Peyer's patch (tissue), 4 donors: ENCODE measurements around the gene PHLDB3.

Experiments used
- CTCF ChIP-seq, 6 experiments: fragments of 450-650 bp in 4 of 6; fragments of 200-600 bp in 2 of 6; sonication (generic) in 1 of 6; IDR thresholded peaks; one replicate each; pipeline ENCODE4 v1.5.1; 2017 to 2019; ENCODE audit warnings: antibody characterized with exemption in 6 of 6, mild to moderate bottlenecking in 3 of 6, moderate library complexity in 1 of 6
- POLR2A ChIP-seq, 2 donors: fragments of 450-650 bp; IDR thresholded peaks; one replicate each; pipeline ENCODE4 v1.5.1; 2017; ENCODE audit warnings: antibody characterized with exemption in 2 of 2, mild to moderate bottlenecking in 2 of 2, moderate library complexity in 2 of 2

- TF ChIP-seq CTCF (IDR thresholded peaks at IDR 0.05) (no peak), POLR2A (IDR thresholded peaks at IDR 0.05) (no peak)
Measured at GRCh38 chr19:43532571-43532961, 28.0 kb upstream of the PHLDB3 start.
